ENCODE results near the gene HTT.

DNA sequence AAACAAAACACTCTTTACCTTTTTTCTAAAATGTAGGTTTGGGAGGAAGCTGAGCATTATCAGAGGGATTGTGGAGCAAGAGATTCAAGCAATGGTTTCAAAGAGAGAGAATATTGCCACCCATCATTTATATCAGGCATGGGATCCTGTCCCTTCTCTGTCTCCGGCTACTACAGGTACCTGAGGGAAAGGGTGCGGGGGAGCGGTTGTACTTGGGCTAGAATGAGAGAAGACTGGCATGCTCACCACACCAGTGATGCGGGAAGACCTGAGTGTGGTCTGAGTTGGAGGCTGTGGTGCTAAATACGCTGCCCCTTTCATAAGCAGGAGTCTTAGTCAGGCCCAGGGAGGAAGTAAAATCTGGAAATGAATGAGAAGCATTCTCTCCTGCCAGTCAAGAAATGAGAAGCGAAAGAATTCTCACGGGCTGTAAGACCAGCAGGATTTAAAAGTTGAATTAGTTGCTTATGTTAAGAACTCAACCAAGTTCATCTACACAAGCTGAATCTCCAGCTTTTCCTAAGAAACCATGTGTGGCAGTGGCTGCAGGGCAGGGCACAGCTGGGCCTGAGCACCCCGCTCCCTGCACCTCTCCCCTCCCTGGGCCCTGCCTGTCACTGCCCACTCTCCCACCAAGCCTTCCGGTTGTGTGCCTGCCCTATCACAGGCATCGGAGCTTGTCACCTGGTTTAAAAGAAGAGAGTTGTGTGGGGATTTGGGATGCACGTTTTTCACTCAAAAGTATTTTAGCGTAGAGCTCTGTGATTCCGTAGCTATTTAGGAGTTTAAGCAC is 149.7 kb downstream of the HTT start:
- TF ChIP-seq, protein P1, sequence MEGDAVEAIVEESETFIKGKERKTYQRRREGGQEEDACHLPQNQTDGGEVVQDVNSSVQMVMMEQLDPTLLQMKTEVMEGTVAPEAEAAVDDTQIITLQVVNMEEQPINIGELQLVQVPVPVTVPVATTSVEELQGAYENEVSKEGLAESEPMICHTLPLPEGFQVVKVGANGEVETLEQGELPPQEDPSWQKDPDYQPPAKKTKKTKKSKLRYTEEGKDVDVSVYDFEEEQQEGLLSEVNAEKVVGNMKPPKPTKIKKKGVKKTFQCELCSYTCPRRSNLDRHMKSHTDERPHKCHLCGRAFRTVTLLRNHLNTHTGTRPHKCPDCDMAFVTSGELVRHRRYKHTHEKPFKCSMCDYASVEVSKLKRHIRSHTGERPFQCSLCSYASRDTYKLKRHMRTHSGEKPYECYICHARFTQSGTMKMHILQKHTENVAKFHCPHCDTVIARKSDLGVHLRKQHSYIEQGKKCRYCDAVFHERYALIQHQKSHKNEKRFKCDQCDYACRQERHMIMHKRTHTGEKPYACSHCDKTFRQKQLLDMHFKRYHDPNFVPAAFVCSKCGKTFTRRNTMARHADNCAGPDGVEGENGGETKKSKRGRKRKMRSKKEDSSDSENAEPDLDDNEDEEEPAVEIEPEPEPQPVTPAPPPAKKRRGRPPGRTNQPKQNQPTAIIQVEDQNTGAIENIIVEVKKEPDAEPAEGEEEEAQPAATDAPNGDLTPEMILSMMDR (IDR thresholded peaks at IDR 0.05), result no peak
- TF ChIP-seq POLR2A (IDR thresholded peaks at IDR 0.05), result no peak

Data from adrenal gland (tissue), 5 donors.